Measurements from ENCODE around the gene MRGPRF.

MRGPRF gene

GRCh38 chr11:69014898-69015549, 2.0 kb upstream of the MRGPRF start:
- no peak for DNase-seq
- Mint-ChIP-seq H3K27me3 (peaks cover 27% of the 10 kb centered on the region), H3K36me3 (ENCODE audit: low read depth) (no peaks in the 10 kb centered on the region), H3K27ac (no peak overlapping the region), H3K4me1 (peaks cover 2% of the 10 kb centered on the region), H3K4me3 (no peak overlapping the region), H3K9me3 (no peaks in the 10 kb centered on the region)
- no peak for ATAC-seq

- H3K27me3 Mint-ChIP-seq, result peaks cover 27% of the 10 kb centered on the region
Observed at GRCh38 chr11:69014084-69014851, 1.2 kb upstream of the MRGPRF start.

GRCh38 chr11:69012092-69013008, 696 bp downstream of the MRGPRF start:
- ATAC-seq (no peak), DNase-seq (no peak)
- Mint-ChIP-seq H3K9me3 (no peaks in the 10 kb centered on the region), H3K4me3 (no peak overlapping the region), H3K36me3 (ENCODE audit: low read depth) (no peaks in the 10 kb centered on the region), H3K27me3 (peaks cover 28% of the 10 kb centered on the region), H3K4me1 (peaks cover 2% of the 10 kb centered on the region), H3K27ac (no peak overlapping the region)

More at GRCh38 chr11:69014084-69014851, 1.2 kb upstream of the MRGPRF start:
- no peaks in the 10 kb centered on the region for H3K36me3 Mint-ChIP-seq (ENCODE audit: low read depth)
- H3K9me3 Mint-ChIP-seq, result no peaks in the 10 kb centered on the region
- H3K27ac Mint-ChIP-seq, result no peak overlapping the region
- no peak for DNase-seq
- H3K4me1 Mint-ChIP-seq, result peaks cover 2% of the 10 kb centered on the region
- ATAC-seq, result no peak
- H3K4me3 Mint-ChIP-seq, result no peak overlapping the region

- DNase-seq (no peak), ATAC-seq (no peak)
- H3K36me3 Mint-ChIP-seq (ENCODE audit: low read depth), result no peaks in the 10 kb centered on the region
- no peak overlapping the region for H3K27ac Mint-ChIP-seq
- peaks cover 28% of the 10 kb centered on the region for H3K27me3 Mint-ChIP-seq
- H3K9me3 Mint-ChIP-seq, result no peaks in the 10 kb centered on the region
- peaks cover 2% of the 10 kb centered on the region for H3K4me1 Mint-ChIP-seq
- no peak overlapping the region for H3K4me3 Mint-ChIP-seq
Observed at GRCh38 chr11:69011624-69012091, 1.4 kb downstream of the MRGPRF start.

- H3K36me3 Mint-ChIP-seq (ENCODE audit: low read depth), result no peaks in the 10 kb centered on the region
- peaks cover 2% of the 10 kb centered on the region for H3K4me1 Mint-ChIP-seq
- no peak overlapping the region for H3K4me3 Mint-ChIP-seq
- peaks cover 26% of the 10 kb centered on the region for H3K27me3 Mint-ChIP-seq
- DNase-seq (peak; percentile 54), ATAC-seq (peak; percentile 54)
- H3K27ac Mint-ChIP-seq, result no peak overlapping the region
- H3K9me3 Mint-ChIP-seq, result no peaks in the 10 kb centered on the region
Observed at GRCh38 chr11:69010964-69011623, 2.0 kb downstream of the MRGPRF start.

GRCh38 chr11:69010361-69010891, 2.6 kb downstream of the MRGPRF start:
- no peak overlapping the region for H3K27ac Mint-ChIP-seq
- ATAC-seq (no peak), DNase-seq (no peak)
- no peak overlapping the region for H3K4me3 Mint-ChIP-seq
- no peaks in the 10 kb centered on the region for H3K9me3 Mint-ChIP-seq
- H3K4me1 Mint-ChIP-seq, result peaks cover 2% of the 10 kb centered on the region
- no peaks in the 10 kb centered on the region for H3K36me3 Mint-ChIP-seq (ENCODE audit: low read depth)
- H3K27me3 Mint-ChIP-seq, result peaks cover 29% of the 10 kb centered on the region

- no peak overlapping the region for H3K4me3 Mint-ChIP-seq
- ATAC-seq (no peak), DNase-seq (no peak)
- no peaks in the 10 kb centered on the region for H3K9me3 Mint-ChIP-seq
- peaks cover 29% of the 10 kb centered on the region for H3K27me3 Mint-ChIP-seq
- H3K27ac Mint-ChIP-seq, result no peak overlapping the region
- no peaks in the 10 kb centered on the region for H3K36me3 Mint-ChIP-seq (ENCODE audit: low read depth)
- peaks cover 2% of the 10 kb centered on the region for H3K4me1 Mint-ChIP-seq
Observed at GRCh38 chr11:69009441-69010211, 3.4 kb downstream of the MRGPRF start.

GRCh38 chr11:69008737-69009440, 4.2 kb downstream of the MRGPRF start:
- DNase-seq (no peak), ATAC-seq (no peak)
- Mint-ChIP-seq H3K27ac (no peak overlapping the region), H3K36me3 (ENCODE audit: low read depth) (no peaks in the 10 kb centered on the region), H3K4me3 (no peak overlapping the region), H3K4me1 (peaks cover 2% of the 10 kb centered on the region), H3K27me3 (peaks cover 23% of the 10 kb centered on the region), H3K9me3 (no peaks in the 10 kb centered on the region)

GRCh38 chr11:69007975-69008381, 5.1 kb downstream of the MRGPRF start:
- no peak for DNase-seq
- Mint-ChIP-seq H3K4me3 (no peak overlapping the region), H3K27ac (no peak overlapping the region), H3K4me1 (peaks cover 2% of the 10 kb centered on the region), H3K9me3 (no peaks in the 10 kb centered on the region), H3K27me3 (peaks cover 21% of the 10 kb centered on the region), H3K36me3 (ENCODE audit: low read depth) (no peaks in the 10 kb centered on the region)
- no peak for ATAC-seq

GRCh38 chr11:69006816-69007215, 6.2 kb downstream of the MRGPRF start:
- DNase-seq (no peak), ATAC-seq (no peak)
- Mint-ChIP-seq H3K36me3 (ENCODE audit: low read depth) (no peaks in the 10 kb centered on the region), H3K4me1 (peaks cover 1% of the 10 kb centered on the region), H3K4me3 (no peak overlapping the region), H3K27me3 (peaks cover 13% of the 10 kb centered on the region), H3K9me3 (no peaks in the 10 kb centered on the region), H3K27ac (no peak overlapping the region)

GRCh38 chr11:69005631-69006368, 7.2 kb downstream of the MRGPRF start:
- no peaks in the 10 kb centered on the region for H3K4me1 Mint-ChIP-seq
- ATAC-seq (no peak), DNase-seq (no peak)
- no peaks in the 10 kb centered on the region for H3K36me3 Mint-ChIP-seq (ENCODE audit: low read depth)
- peaks cover 8% of the 10 kb centered on the region for H3K27me3 Mint-ChIP-seq
- no peaks in the 10 kb centered on the region for H3K9me3 Mint-ChIP-seq
- H3K4me3 Mint-ChIP-seq, result no peak overlapping the region
- no peak overlapping the region for H3K27ac Mint-ChIP-seq

- Mint-ChIP-seq H3K27me3 (peaks cover 5% of the 10 kb centered on the region), H3K9me3 (no peaks in the 10 kb centered on the region), H3K4me3 (no peak overlapping the region), H3K36me3 (ENCODE audit: low read depth) (no peaks in the 10 kb centered on the region), H3K27ac (no peak overlapping the region), H3K4me1 (no peaks in the 10 kb centered on the region)
- DNase-seq (no peak), ATAC-seq (no peak)
Observed at GRCh38 chr11:69005183-69005630, 7.8 kb downstream of the MRGPRF start.
